Astrocyte of the cerebellum (primary cell): Measurements from ENCODE around the gene VASH1.

Source experiments
- DNase-seq: peaks from one replicate; pipeline ENCODE4 v3.0.0-alpha.2; 2011; ENCODE audit warnings: low read depth
- H3K4me3 ChIP-seq: 2 replicates; pipeline ENCODE4 v1.5.1; 2011; ENCODE audit warnings: mild to moderate bottlenecking, low read depth, low read length, moderate library complexity
- in situ Hi-C: cut with HindIII; loops from 2 replicates; pipeline ENCODE4 v1.10.0; 2017; ENCODE audit warnings: low sequenced_read_pairs
- TF ChIP-seq, protein P1 (sequence below): IDR thresholded peaks from 2 replicates; pipeline ENCODE4 v1.5.1; 2012; ENCODE audit warnings: low read length, low read depth, moderate library complexity, mild to moderate bottlenecking; ENCODE audit errors: missing control alignments

The VASH1 gene

DNA sequence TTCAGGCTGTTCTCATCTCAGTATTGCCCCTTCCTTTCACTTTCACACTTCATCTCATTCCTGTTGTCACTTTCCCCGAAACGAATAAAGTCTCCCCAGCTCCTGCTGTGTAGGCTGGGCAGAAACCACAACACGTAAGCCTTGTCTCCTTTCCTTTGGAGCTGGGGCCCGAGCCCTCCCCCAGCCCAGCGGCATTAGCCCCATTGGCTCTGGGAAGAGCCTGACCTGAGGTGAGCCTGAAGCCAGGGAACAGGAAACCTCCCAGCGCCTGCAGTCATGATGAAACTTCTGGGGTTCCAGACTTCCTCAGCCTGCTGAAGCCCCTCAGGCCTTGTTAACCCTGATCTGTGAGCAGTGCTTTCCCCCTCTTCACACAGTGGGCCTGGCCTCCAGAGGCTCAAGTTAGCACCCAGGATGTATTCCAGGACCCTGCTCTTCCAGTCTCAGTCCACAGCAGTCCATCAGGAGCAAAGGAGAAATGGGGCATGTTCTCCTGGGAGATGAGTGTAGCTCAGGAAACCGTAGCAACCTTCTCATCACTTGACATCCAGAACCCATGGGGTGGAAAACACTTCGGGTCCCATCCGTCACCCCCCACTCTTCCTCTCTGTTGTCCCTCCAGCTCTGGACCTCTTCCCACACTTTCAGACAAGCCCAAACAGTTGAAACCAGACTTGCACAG lies 21.8 kb downstream of the VASH1 start:
- no peak overlapping the region for H3K4me3 ChIP-seq
- TF ChIP-seq, protein P1, sequence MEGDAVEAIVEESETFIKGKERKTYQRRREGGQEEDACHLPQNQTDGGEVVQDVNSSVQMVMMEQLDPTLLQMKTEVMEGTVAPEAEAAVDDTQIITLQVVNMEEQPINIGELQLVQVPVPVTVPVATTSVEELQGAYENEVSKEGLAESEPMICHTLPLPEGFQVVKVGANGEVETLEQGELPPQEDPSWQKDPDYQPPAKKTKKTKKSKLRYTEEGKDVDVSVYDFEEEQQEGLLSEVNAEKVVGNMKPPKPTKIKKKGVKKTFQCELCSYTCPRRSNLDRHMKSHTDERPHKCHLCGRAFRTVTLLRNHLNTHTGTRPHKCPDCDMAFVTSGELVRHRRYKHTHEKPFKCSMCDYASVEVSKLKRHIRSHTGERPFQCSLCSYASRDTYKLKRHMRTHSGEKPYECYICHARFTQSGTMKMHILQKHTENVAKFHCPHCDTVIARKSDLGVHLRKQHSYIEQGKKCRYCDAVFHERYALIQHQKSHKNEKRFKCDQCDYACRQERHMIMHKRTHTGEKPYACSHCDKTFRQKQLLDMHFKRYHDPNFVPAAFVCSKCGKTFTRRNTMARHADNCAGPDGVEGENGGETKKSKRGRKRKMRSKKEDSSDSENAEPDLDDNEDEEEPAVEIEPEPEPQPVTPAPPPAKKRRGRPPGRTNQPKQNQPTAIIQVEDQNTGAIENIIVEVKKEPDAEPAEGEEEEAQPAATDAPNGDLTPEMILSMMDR, result no peak
- DNase-seq, result no peak
- in situ Hi-C loops, result no loop called here

DNA sequence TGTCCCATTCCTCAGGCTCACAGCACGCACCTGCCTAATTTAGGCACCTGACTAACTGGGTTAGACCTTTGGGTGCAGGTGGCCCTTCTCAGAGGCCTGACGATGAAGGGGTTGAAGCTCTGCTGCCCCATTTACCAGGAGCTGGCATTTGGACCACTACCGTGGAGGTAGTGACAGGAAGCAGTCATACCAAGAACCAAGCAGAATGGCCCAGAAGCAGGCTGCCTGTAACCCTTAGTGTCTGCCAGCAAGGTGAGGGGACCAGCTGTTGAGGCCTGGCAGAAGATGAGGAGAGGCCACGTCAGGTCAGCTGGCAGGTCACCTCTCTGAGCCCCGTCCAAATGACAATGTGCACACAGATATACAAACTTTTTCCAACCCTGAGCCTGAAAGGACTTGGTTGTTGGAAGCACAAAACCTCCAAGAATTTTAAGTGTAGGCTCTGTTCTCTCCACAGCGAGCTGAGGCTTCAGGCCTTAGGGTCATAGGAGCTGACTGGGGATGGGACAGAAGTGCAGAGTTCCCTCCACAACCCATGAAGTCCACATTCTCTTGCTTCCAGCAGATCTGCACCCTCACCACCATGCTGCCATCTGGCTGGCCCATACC lies 23.1 kb downstream of the VASH1 start:
- H3K4me3 ChIP-seq, result no peak overlapping the region
- TF ChIP-seq, protein P1, result no peak
- no peak for DNase-seq
- in situ Hi-C loops, result no loop called here

DNA sequence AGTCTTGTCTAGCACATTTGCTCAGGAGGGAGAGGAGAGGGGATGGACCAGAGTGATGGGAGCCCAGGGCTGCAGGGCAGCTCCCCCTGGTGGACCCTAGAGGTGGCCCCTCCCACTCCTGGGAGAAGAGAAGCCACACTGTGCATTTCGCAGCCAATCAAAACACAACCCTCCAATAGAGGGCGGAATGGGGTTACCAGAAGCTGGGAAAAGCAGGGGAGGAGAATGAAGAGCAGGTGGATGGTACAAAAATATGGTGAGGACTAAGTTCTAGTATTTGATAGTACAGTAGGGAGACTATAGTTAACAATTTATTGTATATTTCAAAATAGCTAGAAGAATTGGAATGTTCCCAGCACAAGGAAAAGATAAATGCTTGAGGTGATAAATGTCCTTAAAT lies 23.6 kb downstream of the VASH1 start:
- peak; percentile 38 for DNase-seq
- no peak overlapping the region for H3K4me3 ChIP-seq
- in situ Hi-C loops, result no loop called here
- TF ChIP-seq, protein P1, result peak; percentile 89

DNA sequence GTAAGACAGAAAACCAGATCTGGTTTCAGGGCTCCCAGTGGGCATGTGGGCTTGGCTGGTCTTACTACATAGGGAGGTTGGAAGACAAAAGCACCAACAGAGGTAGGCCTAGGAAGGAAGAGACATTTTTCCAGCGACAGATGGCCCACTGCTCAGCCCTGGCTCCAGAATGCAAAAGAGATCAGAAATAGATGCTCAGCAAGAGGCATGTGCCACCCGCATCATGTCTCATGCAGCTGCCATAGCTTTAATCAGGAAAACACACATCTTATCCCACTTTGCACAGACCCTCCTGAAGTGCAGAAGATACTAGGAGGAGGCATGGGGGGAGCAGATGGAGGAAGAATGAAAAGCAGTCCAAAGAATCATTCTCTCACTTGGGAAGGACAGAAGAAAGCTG lies 25.3 kb downstream of the VASH1 start:
- TF ChIP-seq, protein P1, result no peak
- H3K4me3 ChIP-seq, result no peak overlapping the region
- DNase-seq, result no peak
- in situ Hi-C loops, result no loop called here

DNA sequence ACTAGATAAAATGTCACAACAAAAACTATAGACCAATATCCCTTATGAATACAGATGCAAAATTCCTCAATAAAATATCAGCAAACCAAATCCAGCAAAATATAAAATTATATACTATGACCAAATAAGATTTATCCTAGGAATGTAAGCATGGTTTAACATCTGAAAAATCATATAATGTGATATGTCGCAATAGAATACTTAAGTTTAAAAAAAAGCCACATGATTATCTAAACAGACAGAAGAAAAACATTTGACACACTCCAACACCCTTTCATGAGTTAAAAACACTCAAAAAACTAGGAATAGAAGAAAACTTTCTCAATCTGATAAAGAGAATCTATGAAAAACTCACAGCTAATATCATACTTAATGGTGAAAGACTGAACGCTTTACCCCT lies 31.2 kb downstream of the VASH1 start:
- no peak for DNase-seq
- in situ Hi-C loops, result no loop called here

DNA sequence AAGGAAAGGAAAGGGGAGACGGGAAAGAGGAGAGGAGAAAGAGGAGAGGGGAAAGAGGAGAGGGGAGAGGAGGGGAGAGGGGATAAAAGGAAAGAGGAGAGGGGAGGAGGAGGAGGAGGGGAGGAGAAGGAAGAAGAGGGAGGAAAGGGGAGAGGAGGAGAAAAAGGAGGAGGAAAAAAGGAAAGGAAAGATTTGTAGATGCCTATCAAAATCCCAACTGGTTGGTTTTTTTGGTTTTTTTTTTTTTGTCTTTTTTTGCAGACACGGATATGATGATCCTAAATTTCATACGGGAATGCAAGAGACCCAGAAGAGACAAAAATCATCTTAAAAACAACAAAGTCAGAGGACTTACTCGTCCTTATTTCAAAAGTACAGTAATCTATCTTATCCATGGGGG lies 32.1 kb downstream of the VASH1 start:
- in situ Hi-C loops, result no loop called here

More for the DNA sequence above, 31.2 kb downstream of the VASH1 start:
- TF ChIP-seq, protein P1, result no peak
- no peak overlapping the region for H3K4me3 ChIP-seq

More for the DNA sequence above, 32.1 kb downstream of the VASH1 start:
- no peak for DNase-seq
- TF ChIP-seq, protein P1, result no peak
- H3K4me3 ChIP-seq, result no peak overlapping the region
